ENCODE data around the gene PTPN3.

GRCh38 chr9:109422641-109423040 is 75.5 kb downstream of the PTPN3 start:
- no peak for TF ChIP-seq CTCF (IDR thresholded peaks at IDR 0.05 in 2 of 3, conservative IDR thresholded peaks at IDR 0.05 in 1 of 3; ENCODE audit: control insufficient read depth in 2 of 3, extremely low read depth in 1 of 3, insufficient read depth in 1 of 3, low read depth in 3 of 3, low read length in 3 of 3)
- peak; percentile 63 to 68; a peak in 3 of 4 replicates for TF ChIP-seq EP300 (IDR thresholded peaks at IDR 0.05; ENCODE audit: borderline replicate concordance in 1 of 2, control insufficient read depth in 1 of 2, low read depth in 2 of 2, low read length in 2 of 2)
- TF ChIP-seq SREBF2 (IDR thresholded peaks at IDR 0.05; ENCODE audit: low read length), result no peak
- TF ChIP-seq KAT2A (conservative IDR thresholded peaks at IDR 0.05; ENCODE audit: control insufficient read depth, low read depth, low read length), result no peak
- TF ChIP-seq DPF2 (IDR thresholded peaks at IDR 0.05), result peak; percentile 70; the same call in 1 of the 2 replicates
- peak; percentile 56; the same call in 1 of the 2 replicates for TF ChIP-seq CREM (IDR thresholded peaks at IDR 0.05; ENCODE audit: low read depth)
- TF ChIP-seq POLR2A (IDR thresholded peaks at IDR 0.05; ENCODE audit: low read depth, low read length), result no peak
- no peak for TF ChIP-seq JUND (IDR thresholded peaks at IDR 0.05; ENCODE audit: low read depth, low read length)

Measured in GM12878 (cell line).